ENCODE data around the gene PRKG1.
A peak's percentile ranks its signal among the peaks of the same experiment; 100 is the strongest.

Gene PRKG1

DNA sequence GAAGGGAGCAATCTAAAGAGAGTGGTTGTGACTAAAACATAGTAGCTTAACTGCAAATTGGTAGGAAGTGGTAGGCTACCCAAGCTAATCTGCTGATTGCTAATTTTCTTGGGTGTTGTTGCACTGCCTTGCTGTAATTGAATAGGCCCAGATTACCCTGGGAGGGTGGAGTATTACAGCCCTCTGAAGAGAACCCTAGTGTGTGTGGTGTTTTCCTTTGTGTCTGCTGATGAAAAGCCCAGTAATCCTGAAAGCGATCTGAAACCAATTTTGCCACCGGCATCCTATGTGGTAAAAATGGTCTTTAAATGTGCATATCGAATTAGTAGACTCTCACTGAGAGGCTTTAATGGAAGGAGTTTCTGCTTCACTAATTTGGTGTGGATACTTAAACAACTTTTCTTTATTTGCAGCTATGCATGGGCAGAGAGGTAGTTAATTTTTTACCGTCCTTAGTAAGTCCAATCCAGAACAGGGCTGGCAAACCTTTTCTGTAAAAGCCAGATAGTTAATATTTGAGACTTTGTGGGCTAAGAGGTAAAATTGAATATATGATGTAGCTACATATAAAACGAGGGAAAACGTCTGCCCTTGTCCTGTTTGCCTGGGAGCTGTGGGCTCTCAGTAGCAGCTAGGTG lies 532.7 kb downstream of the PRKG1 start:
- no peak overlapping the region for H3K27ac Mint-ChIP-seq
- H3K27me3 Mint-ChIP-seq: no peaks in the 10 kb centered on the region
- H3K4me1 Mint-ChIP-seq: no peaks in the 10 kb centered on the region
- no peak overlapping the region for H3K4me3 Mint-ChIP-seq
- ATAC-seq (no peak), DNase-seq (no peak)
- H3K9me3 Mint-ChIP-seq: no peaks in the 10 kb centered on the region

DNA sequence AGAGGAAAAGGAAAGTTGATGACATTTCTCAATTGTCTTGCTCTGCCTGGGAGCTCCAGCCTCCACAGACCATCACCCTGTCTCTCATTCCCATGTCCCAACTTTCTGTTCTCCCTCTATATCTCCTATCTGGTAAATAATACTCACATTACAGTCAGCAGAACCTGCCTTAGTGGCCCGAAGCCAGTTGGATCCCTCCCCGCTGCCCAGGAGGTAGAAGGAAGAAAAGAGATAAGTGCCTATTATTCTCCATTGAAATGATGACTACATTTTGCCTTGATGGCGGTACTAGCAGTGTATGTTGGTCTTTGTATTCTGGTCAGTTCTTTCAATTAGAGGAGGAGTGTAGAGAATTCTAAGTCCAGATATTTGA lies 533.2 kb downstream of the PRKG1 start:
- DNase-seq (no peak), ATAC-seq (no peak)
- H3K27ac Mint-ChIP-seq: no peak overlapping the region
- H3K4me1 Mint-ChIP-seq: no peaks in the 10 kb centered on the region
- no peaks in the 10 kb centered on the region for H3K9me3 Mint-ChIP-seq
- H3K27me3 Mint-ChIP-seq: no peaks in the 10 kb centered on the region
- no peak overlapping the region for H3K4me3 Mint-ChIP-seq

GRCh38 chr10:51608211-51608610 lies 533.9 kb downstream of the PRKG1 start:
- Mint-ChIP-seq H3K4me3 (no peak overlapping the region), H3K27me3 (no peaks in the 10 kb centered on the region), H3K4me1 (no peaks in the 10 kb centered on the region), H3K9me3 (no peaks in the 10 kb centered on the region), H3K27ac (no peak overlapping the region)
- no peak for DNase-seq
- ATAC-seq: no peak

- Mint-ChIP-seq H3K27ac (no peak overlapping the region), H3K27me3 (peaks cover 8% of the 10 kb centered on the region), H3K4me1 (no peaks in the 10 kb centered on the region), H3K4me3 (no peak overlapping the region), H3K9me3 (peaks cover 11 to 30% of the 10 kb centered on the region in 2 donors)
- DNase-seq: no peak
- ATAC-seq: no peak
Observed at GRCh38 chr10:51615764-51616298, 541.5 kb downstream of the PRKG1 start.

DNA sequence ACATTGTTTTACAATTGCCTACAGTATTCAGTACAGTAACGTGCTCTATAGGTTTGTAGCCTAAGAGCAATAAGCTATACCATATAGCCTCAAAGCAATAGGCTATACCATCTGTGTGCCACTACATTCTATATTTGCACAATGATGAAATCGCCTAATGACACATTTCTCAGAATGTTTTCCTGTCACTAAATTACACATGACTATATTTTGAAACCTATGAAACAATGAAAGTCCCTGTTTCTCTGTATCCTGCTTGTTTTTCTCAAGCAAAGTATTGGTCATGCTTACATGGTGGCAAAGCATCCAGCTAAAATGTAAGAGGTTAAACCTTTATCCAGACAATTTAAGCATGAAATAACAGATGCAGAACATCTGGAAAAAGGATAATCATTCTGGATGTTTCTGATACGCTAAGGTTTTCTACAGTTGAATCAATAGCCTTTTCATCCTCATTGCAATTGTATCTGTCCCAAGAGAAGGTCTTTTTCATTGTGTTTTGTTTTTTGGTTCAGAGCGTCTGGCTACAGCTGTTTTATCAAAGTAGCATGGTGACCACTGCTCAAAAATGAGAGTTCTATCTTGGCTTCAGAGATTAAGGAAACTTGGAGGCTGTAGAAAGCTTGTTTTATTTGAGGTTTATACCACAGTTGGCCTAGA lies 543.4 kb downstream of the PRKG1 start:
- peaks cover 8% of the 10 kb centered on the region for H3K27me3 Mint-ChIP-seq
- H3K4me3 Mint-ChIP-seq: no peak overlapping the region
- no peaks in the 10 kb centered on the region for H3K4me1 Mint-ChIP-seq
- H3K9me3 Mint-ChIP-seq: peaks cover 11 to 30% of the 10 kb centered on the region in 2 donors
- DNase-seq: no peak
- H3K27ac Mint-ChIP-seq: no peak overlapping the region
- no peak for ATAC-seq

GRCh38 chr10:51619365-51619764 lies 545.1 kb downstream of the PRKG1 start:
- no peaks in the 10 kb centered on the region for H3K4me1 Mint-ChIP-seq
- ATAC-seq: no peak
- H3K9me3 Mint-ChIP-seq: peaks cover 11 to 24% of the 10 kb centered on the region in 2 donors
- H3K27me3 Mint-ChIP-seq: peaks cover 8% of the 10 kb centered on the region
- no peak for DNase-seq
- no peak overlapping the region for H3K4me3 Mint-ChIP-seq
- no peak overlapping the region for H3K27ac Mint-ChIP-seq

DNA sequence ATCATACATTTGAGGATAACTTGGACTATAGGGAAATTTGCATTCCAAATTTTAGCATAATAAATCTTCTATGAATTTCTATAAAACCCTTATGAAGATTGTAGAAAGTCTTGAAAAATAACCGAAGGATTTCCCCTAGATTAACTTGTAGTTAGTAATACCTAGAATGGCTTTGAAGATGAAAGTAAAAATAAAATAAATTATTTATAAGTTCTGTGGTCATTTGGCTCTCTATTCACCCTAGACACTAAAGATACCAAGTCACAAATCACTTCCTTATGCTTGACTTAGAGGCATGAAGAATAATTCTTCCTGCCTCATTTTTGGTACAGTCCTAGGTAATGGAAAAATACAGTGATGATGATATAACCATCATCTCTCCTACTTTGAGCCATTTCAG lies 545.8 kb downstream of the PRKG1 start:
- Mint-ChIP-seq H3K27me3 (peaks cover 8% of the 10 kb centered on the region), H3K9me3 (peaks cover 11 to 20% of the 10 kb centered on the region in 2 donors), H3K4me1 (no peaks in the 10 kb centered on the region), H3K4me3 (no peak overlapping the region), H3K27ac (no peak overlapping the region)
- DNase-seq: no peak
- no peak for ATAC-seq

DNA sequence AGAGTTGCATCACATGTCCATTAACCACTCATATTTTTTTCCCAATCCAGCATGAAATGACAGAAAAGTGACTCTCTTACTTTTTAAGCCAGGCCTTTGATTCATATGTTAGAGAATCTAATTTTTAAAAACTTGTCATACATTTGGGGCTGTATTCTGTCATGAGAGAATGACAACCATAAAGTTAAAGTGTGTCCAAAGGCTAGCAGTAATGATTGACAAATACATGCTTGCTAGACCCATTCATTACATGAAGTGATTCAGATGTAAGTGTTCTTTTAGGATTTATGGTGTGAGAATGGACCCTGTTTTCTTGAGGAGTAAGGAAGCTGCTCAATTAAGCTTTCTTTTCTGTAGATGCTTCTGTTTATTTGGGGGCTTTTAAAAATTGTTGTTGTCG lies 549.7 kb downstream of the PRKG1 start:
- no peak for ATAC-seq
- Mint-ChIP-seq H3K27ac (no peak overlapping the region), H3K9me3 (no peaks in the 10 kb centered on the region), H3K27me3 (no peaks in the 10 kb centered on the region), H3K4me1 (no peaks in the 10 kb centered on the region), H3K4me3 (no peak overlapping the region)
- DNase-seq: no peak

DNA sequence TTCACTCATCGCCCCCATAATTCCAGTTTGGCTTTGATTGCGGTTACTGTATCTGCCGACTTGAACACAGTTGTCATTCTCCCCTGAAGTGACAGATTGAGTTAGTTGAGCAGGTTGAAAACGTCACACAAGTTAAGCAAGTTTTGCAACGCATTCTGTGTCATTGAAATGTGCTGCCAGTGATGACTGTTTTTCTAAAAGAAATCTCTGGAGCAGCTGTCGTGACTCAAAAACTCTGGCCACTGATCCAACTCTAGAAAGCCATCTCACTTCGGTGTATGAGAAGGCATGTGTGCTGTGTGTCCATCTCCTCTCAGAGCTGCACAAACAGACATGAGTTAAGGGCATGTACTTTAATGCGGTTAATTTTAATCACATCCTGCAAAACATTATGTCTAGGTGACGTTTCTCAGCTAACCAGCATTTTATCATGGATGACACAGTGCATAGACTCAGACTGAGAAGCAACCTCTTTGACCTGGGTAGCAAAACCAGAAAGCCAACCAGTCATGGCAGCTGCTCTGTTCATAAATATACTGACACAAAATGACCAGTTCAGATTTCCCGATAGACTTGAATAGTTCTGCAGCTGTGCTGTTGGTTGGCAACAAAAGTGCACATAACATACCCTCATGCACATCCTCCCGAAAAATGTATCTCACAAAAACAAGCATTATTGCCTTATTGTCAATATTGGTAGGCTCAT lies 555.8 kb downstream of the PRKG1 start:
- no peaks in the 10 kb centered on the region for H3K4me1 Mint-ChIP-seq
- no peak overlapping the region for H3K4me3 Mint-ChIP-seq
- no peaks in the 10 kb centered on the region for H3K9me3 Mint-ChIP-seq
- no peaks in the 10 kb centered on the region for H3K27me3 Mint-ChIP-seq
- DNase-seq: no peak
- no peak overlapping the region for H3K27ac Mint-ChIP-seq
- no peak for ATAC-seq

GRCh38 chr10:51630640-51631005 lies 556.3 kb downstream of the PRKG1 start:
- Mint-ChIP-seq H3K27me3 (no peaks in the 10 kb centered on the region), H3K27ac (no peak overlapping the region), H3K4me1 (no peaks in the 10 kb centered on the region), H3K4me3 (no peak overlapping the region), H3K9me3 (no peaks in the 10 kb centered on the region)
- ATAC-seq: no peak
- DNase-seq: no peak

DNA sequence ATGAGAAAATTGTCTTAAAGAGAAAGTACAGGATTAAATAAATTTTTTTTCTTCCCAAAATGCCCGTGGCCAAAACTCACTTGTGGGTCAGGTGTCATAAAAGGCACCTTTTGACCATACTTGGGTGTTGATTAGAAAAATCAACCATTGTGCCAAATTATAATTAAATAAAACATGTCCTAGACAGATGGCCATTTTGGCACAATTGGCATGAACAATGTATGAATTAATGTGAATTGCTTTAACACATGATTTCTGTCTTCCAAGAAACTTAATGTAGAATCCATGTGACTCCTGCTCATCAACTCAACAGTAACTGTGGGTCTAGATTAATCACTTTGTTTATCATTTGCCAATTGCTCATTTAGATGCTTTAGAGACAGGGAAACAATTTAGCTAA lies 561.1 kb downstream of the PRKG1 start:
- H3K27ac Mint-ChIP-seq: peak overlapping the region in 1 of 2 donors; percentile 76
- H3K4me1 Mint-ChIP-seq: no peaks in the 10 kb centered on the region
- DNase-seq (no peak), ATAC-seq (no peak)
- H3K27me3 Mint-ChIP-seq: no peaks in the 10 kb centered on the region
- H3K9me3 Mint-ChIP-seq: no peaks in the 10 kb centered on the region
- no peak overlapping the region for H3K4me3 Mint-ChIP-seq

DNA sequence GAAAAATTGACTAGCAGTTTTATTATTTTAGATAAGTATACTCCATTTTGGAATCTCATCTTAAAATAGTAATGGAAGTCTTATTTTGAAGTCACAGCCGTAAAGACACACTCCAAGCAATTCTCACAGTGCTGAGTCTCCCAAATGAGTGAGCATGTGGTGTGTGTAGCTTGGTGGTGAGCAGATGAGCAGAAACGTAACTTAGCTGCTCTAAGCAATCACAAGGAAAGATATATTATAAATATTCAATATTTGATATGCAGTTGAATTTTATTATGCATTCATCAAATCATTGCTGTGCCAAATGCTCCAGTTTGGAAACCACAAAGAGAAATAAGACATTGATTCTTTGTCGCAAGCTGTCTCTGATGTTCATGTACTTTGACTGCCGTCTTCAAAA lies 563.9 kb downstream of the PRKG1 start:
- H3K4me1 Mint-ChIP-seq: no peaks in the 10 kb centered on the region

DNA sequence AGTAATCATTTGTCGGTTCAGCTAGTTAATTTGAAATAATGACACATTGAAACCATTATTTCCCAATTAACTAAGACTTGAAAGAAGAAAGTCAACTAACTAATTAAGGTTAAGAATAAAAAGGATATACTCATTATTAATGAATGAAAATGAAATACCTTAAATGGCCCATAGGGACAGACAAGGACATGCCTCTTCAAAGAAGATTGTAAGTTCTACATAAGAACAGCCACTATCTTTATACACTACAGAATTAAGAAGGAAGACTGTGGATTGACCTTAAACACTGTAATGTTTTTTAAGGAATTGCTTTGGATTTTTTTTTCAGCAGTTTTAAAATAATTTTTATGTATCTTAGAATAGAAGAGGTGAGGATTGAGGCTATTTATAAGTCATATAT lies 564.5 kb downstream of the PRKG1 start:
- no peaks in the 10 kb centered on the region for H3K4me1 Mint-ChIP-seq
- no peak for DNase-seq
- ATAC-seq: no peak
- H3K4me3 Mint-ChIP-seq: no peak overlapping the region
- H3K9me3 Mint-ChIP-seq: no peaks in the 10 kb centered on the region
- H3K27me3 Mint-ChIP-seq: no peaks in the 10 kb centered on the region
- H3K27ac Mint-ChIP-seq: peak overlapping the region in 1 of 2 donors; percentile 54

More for the DNA sequence above, 563.9 kb downstream of the PRKG1 start:
- Mint-ChIP-seq H3K27ac (no peak overlapping the region), H3K4me3 (no peak overlapping the region), H3K9me3 (no peaks in the 10 kb centered on the region), H3K27me3 (no peaks in the 10 kb centered on the region)
- no peak for ATAC-seq
- no peak for DNase-seq

GRCh38 chr10:51640120-51640819 lies 566.0 kb downstream of the PRKG1 start:
- no peak for ATAC-seq
- DNase-seq: no peak
- no peak overlapping the region for H3K27ac Mint-ChIP-seq
- H3K27me3 Mint-ChIP-seq: no peaks in the 10 kb centered on the region
- H3K9me3 Mint-ChIP-seq: no peaks in the 10 kb centered on the region
- H3K4me1 Mint-ChIP-seq: no peaks in the 10 kb centered on the region
- no peak overlapping the region for H3K4me3 Mint-ChIP-seq

DNA sequence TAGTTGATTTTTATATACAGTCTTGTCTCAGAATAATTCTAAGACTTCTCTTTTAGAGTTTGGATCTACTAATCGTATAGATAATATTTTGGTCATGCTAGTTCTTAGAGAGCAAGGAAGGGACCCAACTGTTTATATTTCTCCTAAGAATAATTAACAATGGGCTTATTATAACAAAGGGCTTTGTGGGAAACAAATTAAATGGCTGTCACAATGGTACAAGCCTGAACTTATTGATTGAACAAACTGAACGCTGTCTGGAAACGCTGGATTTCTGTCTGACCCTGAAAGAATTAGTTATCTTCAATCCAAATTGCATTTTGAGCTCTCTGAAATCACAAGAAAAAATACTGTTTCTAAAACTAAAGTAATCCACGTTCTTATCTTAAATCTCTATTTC lies 568.3 kb downstream of the PRKG1 start:
- no peak for ATAC-seq
- Mint-ChIP-seq H3K4me3 (no peak overlapping the region), H3K4me1 (no peaks in the 10 kb centered on the region)

GRCh38 chr10:51643734-51644133 lies 569.4 kb downstream of the PRKG1 start:
- DNase-seq: no peak
- Mint-ChIP-seq H3K27ac (no peak overlapping the region), H3K9me3 (no peaks in the 10 kb centered on the region), H3K27me3 (no peaks in the 10 kb centered on the region), H3K4me3 (no peak overlapping the region), H3K4me1 (no peaks in the 10 kb centered on the region)
- ATAC-seq: no peak

More for the DNA sequence above, 568.3 kb downstream of the PRKG1 start:
- Mint-ChIP-seq H3K27me3 (no peaks in the 10 kb centered on the region), H3K27ac (no peak overlapping the region), H3K9me3 (no peaks in the 10 kb centered on the region)
- DNase-seq: no peak

All from stimulated activated naive CD8-positive, alpha-beta T cell treated with anti-CD3 and anti-CD28 coated beads, Interleukin-15, amount 100 ng/mL, for 72 hours (primary cell).